SH-SY5Y (cell line): ENCODE results near the gene ITGBL1.

Source experiments
- GATA2 ChIP-seq: IDR thresholded peaks from 2 replicates; pipeline ENCODE4 v1.6.1; 2011; ENCODE audit warnings: mild to moderate bottlenecking, low read depth, low read length
- GATA3 ChIP-seq: IDR thresholded peaks from 2 replicates; pipeline ENCODE4 v1.6.1; 2011; ENCODE audit warnings: low read depth, mild to moderate bottlenecking, low read length, moderate library complexity

Gene ITGBL1

GRCh38 chr13:101554420-101555125 lies 102.1 kb downstream of the ITGBL1 start:
- TF ChIP-seq GATA2 (no peak), GATA3 (no peak)

GRCh38 chr13:101555610-101556009 lies 103.1 kb downstream of the ITGBL1 start:
- TF ChIP-seq GATA3 (peak; percentile 66), GATA2 (no peak; the same call in 1 of the 2 replicates)

GRCh38 chr13:101556676-101557123 lies 104.2 kb downstream of the ITGBL1 start:
- TF ChIP-seq GATA2 (no peak), GATA3 (no peak)

GRCh38 chr13:101565317-101565716 lies 112.8 kb downstream of the ITGBL1 start:
- TF ChIP-seq GATA3 = no peak
- TF ChIP-seq GATA2 = no peak

GRCh38 chr13:101567841-101568240 lies 115.4 kb downstream of the ITGBL1 start:
- TF ChIP-seq GATA3 (no peak), GATA2 (no peak)

GRCh38 chr13:101569807-101570206 lies 117.3 kb downstream of the ITGBL1 start:
- TF ChIP-seq GATA3 (no peak), GATA2 (no peak)

- TF ChIP-seq GATA3 = no peak
- TF ChIP-seq GATA2 = no peak
These were observed 117.9 kb downstream of the ITGBL1 start for GRCh38 chr13:101570410-101570809.

GRCh38 chr13:101572456-101572855 lies 120.0 kb downstream of the ITGBL1 start:
- TF ChIP-seq GATA3 (no peak), GATA2 (no peak)

- TF ChIP-seq GATA3 = no peak
- TF ChIP-seq GATA2 = no peak
These were observed 123.1 kb downstream of the ITGBL1 start for GRCh38 chr13:101575581-101575980.

- no peak for TF ChIP-seq GATA3
- no peak for TF ChIP-seq GATA2
These were observed 124.0 kb downstream of the ITGBL1 start for GRCh38 chr13:101576455-101576854.

GRCh38 chr13:101576977-101577376 lies 124.5 kb downstream of the ITGBL1 start:
- TF ChIP-seq GATA3 (no peak), GATA2 (no peak)

- TF ChIP-seq GATA2 = peak; percentile 14; the same call in 1 of the 2 replicates
- TF ChIP-seq GATA3 = no peak
These were observed 126.9 kb downstream of the ITGBL1 start for GRCh38 chr13:101579281-101579802.

GRCh38 chr13:101584331-101584730 lies 131.9 kb downstream of the ITGBL1 start:
- TF ChIP-seq GATA2 (no peak), GATA3 (no peak)

GRCh38 chr13:101590479-101590878 lies 138.0 kb downstream of the ITGBL1 start:
- TF ChIP-seq GATA3 (no peak), GATA2 (no peak)

- TF ChIP-seq GATA2 (no peak), GATA3 (no peak)
These were observed 142.5 kb downstream of the ITGBL1 start for GRCh38 chr13:101594936-101595335.
